Measurements from ENCODE around the gene SEPTIN10.
A peak's percentile ranks its signal among the peaks of the same experiment; 100 is the strongest.

SEPTIN10 gene

DNA sequence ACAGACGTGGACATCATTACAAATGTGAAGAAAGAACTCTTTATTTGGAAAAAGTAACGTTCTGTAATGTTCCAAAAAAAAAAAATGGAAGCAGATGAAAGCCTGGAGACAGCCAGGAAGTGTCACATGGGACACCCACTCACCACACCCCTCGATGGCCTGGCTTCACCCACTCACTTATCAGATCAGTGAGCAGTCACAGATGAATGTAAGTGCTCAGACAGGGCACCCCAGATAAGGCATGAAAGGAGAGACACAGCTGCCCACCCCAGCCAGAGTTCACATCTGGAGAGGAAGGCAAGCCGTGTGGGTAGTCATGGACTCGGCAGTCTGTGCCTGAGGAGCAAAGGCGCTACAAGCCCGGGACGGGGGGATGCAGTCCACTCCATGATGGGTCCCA is 105.2 kb downstream of the SEPTIN10 start:
- no peak for DNase-seq
- intact Hi-C loops (cut with DNase I), result loop anchor here (2.0 kb wide), 1 partner anchor 378 kb away; no protein-coding TSS in a partner anchor

GRCh38 chr2:109507828-109508227 is 105.9 kb downstream of the SEPTIN10 start:
- DNase-seq, result no peak
- intact Hi-C loops (cut with DNase I), result loop anchor here (2.0 kb wide), 1 partner anchor 377 kb away; no protein-coding TSS in a partner anchor

DNA sequence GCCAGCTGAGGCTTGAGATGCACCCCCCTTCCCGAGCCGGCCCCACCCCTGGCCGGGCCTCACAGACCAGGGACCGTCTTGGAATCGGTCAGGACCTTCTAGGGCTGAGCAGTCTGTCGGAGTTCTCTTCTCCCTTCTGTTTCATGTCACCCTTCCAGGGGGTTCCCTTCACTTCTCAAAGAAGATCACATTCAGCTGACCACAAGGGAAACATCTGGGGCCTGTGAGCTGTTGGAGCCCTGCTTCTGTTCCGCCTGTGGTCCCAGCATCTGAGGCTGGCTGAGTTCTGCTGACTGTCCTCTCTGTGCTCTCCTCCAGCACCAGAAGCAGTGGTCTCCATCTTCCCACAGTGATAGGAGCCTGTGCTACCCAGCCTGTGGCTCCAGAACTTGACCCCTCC is 106.5 kb downstream of the SEPTIN10 start:
- intact Hi-C loops (cut with DNase I), result no loop called here
- DNase-seq, result no peak

DNA sequence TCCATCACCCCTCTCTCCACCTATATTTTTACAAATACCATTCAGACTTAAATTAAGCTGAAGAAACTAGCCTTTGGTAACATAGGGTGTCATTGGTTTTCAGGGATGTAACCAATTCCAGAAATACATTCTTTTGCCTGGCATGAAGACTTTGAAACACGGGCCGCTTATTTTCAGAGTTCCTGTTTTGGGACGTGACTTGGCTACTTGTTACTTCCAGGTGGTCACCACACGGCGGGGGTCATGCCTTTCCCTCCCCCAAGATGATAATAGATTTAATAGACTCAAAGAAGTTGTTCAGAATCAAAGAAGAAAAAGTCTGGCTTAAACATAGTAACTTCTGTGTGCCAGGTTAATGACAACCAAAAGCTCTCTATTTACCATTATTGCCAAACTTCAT is 110.6 kb downstream of the SEPTIN10 start:
- intact Hi-C loops (cut with DNase I), result no loop called here
- no peak for DNase-seq

GRCh38 chr2:109501461-109501860 is 112.3 kb downstream of the SEPTIN10 start:
- intact Hi-C loops (cut with DNase I), result no loop called here
- peak in 2 of 10 donors; percentile 59 to 68 for DNase-seq

GRCh38 chr2:109500910-109501309 is 112.9 kb downstream of the SEPTIN10 start:
- peak in 1 of 10 donors; percentile 67 for DNase-seq
- intact Hi-C loops (cut with DNase I), result no loop called here

DNA sequence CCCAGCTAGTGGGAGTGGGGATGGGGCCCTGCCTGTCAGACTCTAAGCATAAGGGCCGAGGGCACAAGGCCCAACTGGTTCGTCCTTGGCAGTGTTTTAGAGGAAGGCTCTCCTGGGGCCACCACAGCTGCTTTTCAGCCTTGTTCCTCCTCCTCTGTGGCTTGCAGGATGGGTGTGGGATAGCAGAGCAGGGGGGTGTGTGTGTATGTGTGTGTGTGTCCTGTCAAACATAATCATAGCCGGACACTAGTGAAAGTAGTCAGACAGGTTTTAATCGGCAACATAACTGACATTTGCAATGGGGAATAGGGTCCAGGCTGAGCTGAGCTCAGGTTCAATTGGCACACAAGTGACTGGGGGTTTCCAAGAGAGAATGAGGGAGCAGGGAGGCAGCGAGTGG is 114.2 kb downstream of the SEPTIN10 start:
- DNase-seq, result no peak
- intact Hi-C loops (cut with DNase I), result loop anchor here (10.0 kb wide), 1 partner anchor 215 kb away; no protein-coding TSS in a partner anchor

DNA sequence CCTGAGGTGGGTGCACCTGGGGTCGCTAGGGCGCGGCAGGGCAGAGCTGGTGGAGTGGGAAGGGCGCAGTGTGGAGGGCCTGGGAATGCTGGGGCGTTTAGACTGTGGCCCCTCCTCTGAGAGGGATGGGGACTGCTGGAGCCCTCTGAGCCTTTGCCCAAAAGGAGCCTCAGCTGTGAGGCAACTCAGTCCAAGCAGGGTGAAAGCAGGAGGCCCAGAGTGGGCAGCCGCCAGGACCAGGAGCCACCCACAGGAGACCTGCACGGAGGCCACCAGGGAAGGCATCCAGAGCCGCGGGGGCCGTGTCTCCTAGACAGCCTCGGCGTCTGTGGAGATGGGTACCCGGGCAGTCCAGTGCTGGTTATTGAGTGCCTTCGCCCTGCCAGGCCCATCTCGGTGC is 114.9 kb downstream of the SEPTIN10 start:
- intact Hi-C loops (cut with DNase I), result loop anchor here (10.0 kb wide), 1 partner anchor 214 kb away; no protein-coding TSS in a partner anchor
- peak in 1 of 10 donors; percentile 86 for DNase-seq

DNA sequence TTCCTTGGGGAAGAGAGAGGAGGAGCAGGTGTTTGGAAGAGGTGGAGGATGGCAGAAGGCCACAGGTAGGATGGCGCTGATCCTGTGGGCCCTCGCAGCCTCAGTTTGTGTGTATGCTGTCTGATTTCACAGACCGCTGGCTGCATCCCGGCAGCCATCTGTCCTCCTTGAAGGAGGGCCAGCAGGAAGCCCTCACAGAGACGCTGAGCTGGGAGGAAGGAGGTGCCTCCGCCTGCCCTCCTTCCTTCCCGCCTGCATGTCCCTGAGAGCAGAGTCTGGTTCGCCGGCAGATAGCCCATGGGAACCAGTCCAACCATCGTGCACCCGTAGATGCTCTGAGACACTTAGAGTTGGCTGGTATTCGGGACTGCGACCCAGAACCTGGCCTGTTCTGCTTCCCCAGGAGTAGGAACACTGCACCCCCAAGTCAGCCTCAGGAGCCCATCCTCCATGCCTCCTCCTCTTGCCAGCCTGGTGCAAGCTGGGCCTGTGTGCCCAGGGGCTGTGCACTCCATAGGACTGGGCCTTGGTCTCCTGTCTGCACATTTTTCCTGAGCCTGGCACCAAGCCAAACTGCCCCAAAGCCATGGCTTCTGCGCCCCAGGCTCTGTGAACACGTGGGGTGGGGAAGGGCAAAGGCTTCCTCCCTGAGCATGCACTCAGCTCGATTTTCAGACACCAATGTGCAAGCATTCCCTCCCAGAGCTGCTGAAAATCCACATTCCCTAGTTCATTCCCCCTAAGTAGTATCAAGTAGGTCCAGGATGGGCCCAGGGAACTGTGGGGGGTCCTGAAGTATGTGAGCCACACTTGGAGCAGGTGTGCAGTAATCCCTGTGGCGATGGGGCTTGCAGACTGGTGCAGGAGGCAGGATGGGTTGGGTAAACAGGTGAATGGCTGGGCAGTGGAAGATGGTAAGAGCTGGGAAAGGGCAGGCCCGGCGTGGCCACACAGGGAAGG is 115.6 kb downstream of the SEPTIN10 start:
- DNase-seq, result peak in 7 of 10 donors; percentile 38 to 92 (median 47)
- intact Hi-C loops (cut with DNase I), result loop anchor here (10.0 kb wide), 1 partner anchor 213 kb away; no protein-coding TSS in a partner anchor

GRCh38 chr2:109497463-109497862 is 116.3 kb downstream of the SEPTIN10 start:
- intact Hi-C loops (cut with DNase I), result loop anchor here (10.0 kb wide), 1 partner anchor 213 kb away; no protein-coding TSS in a partner anchor
- no peak for DNase-seq

GRCh38 chr2:109494351-109494750 is 119.4 kb downstream of the SEPTIN10 start:
- DNase-seq, result peak in 1 of 10 donors; percentile 77
- intact Hi-C loops (cut with DNase I), result loop anchor here (10.0 kb wide), 1 partner anchor 210 kb away; no protein-coding TSS in a partner anchor

GRCh38 chr2:109493176-109493935 is 120.4 kb downstream of the SEPTIN10 start:
- intact Hi-C loops (cut with DNase I), result loop anchor here (10.0 kb wide), 1 partner anchor 209 kb away; no protein-coding TSS in a partner anchor

More at GRCh38 chr2:109493176-109493935, 120.4 kb downstream of the SEPTIN10 start:
- no peak for DNase-seq

All from posterior cingulate gyrus (tissue), 11 donors.